Thyroid gland (tissue), 4 donors: ENCODE data around the gene GRAMD1B.

Experiments
- CTCF ChIP-seq, 6 experiments: fragments of 200-600 bp in 3 of 6; fragments of 450-650 bp in 3 of 6; sonication (generic) in 3 of 6; IDR thresholded peaks; one replicate each; pipeline ENCODE4 v1.5.1; 2016 to 2019; ENCODE audit warnings: antibody characterized with exemption in 6 of 6, mild to moderate bottlenecking in 2 of 6, inconsistent platforms in 1 of 6, moderate library complexity in 1 of 6
- POLR2A ChIP-seq, 2 donors: fragments of 450-650 bp; IDR thresholded peaks; one replicate each; pipeline ENCODE4 v1.6.1; 2017; ENCODE audit warnings: antibody characterized with exemption in 2 of 2, mild to moderate bottlenecking in 2 of 2, moderate library complexity in 1 of 2

GRCh38 chr11:123419731-123420452 lies 10.2 kb upstream of the GRAMD1B start:
- TF ChIP-seq POLR2A (IDR thresholded peaks at IDR 0.05) (no peak), CTCF (IDR thresholded peaks at IDR 0.05) (no peak)
